GM12878 (cell line): ENCODE measurements around the gene CFAP299. TPM values are rescaled to one million over a fixed set of nuclear protein-coding genes. Genes with fewer than 3 reads are reported as not detected.

ENCODE experiments used
- ATAC-seq: fragments of 200-7000 bp; cut with Tn5 transposase; 3 replicates; pipeline ENCODE4 v1.9.1; 2020; ENCODE audit warnings: mild to moderate bottlenecking, moderate library complexity
- BruUV-seq: library from RNA; stranded (reverse); fragments of 400-500 nt; replicated peaks from 2 replicates; lab custom pipeline; 2021; lab: Mats Ljungman, UMichigan
- CTCF ChIA-PET: fragments of 300-600 bp; sonication (Branson Sonifier 250); formaldehyde crosslinking; extraction: SDS; loops from one replicate; lab custom pipeline; 2021; ENCODE audit warnings: inconsistent platforms; lab: Yijun Ruan, JAX
- POLR2A ChIA-PET: fragments of 350-600 bp; formaldehyde crosslinking; extraction: SDS; loops from one replicate; lab custom pipeline; 2021; ENCODE audit warnings: inconsistent platforms; lab: Charles Lee
- RAD21 ChIA-PET: fragments of 300-600 bp; sonication (Branson Sonifier 250); formaldehyde crosslinking; loops from one replicate; lab custom pipeline; 2023; ENCODE audit warnings: antibody characterized with exemption; ENCODE audit not compliant: unreplicated experiment; lab: Charles Lee
- SMC1A ChIA-PET: fragments of 300-600 bp; sonication (Branson Sonifier 250); formaldehyde crosslinking; loops from one replicate; lab custom pipeline; 2023; ENCODE audit not compliant: unreplicated experiment, uncharacterized antibody; lab: Charles Lee
- DNase-seq: peaks from one replicate; pipeline ENCODE4 v3.0.0-alpha.2; 2011; ENCODE audit warnings: low read depth, low spot score
- FAIRE-seq: peaks from 3 replicates; lab custom pipeline; 2011; peaks lifted over from hg19 to GRCh38; lab: Jason Lieb, UNC
- H2AFZ ChIP-seq: 2 replicates; pipeline ENCODE4 v1.6.0; 2011; ENCODE audit warnings: low read depth, low read length, control low read depth; ENCODE audit not compliant: control insufficient read depth
- H3K27ac ChIP-seq: 2 replicates; pipeline ENCODE4 v1.5.1; 2011; ENCODE audit warnings: control low read depth; ENCODE audit not compliant: control insufficient read depth, insufficient read depth
- H3K27me3 ChIP-seq, 2 experiments: replicated peaks in 1 of 2; 2 replicates each; pipeline versions ENCODE4 v1.6.0 to v1.6.1; 2011; ENCODE audit warnings: low read length in 1 of 2; ENCODE audit not compliant: control insufficient read depth in 2 of 2, insufficient read depth in 2 of 2
- H3K36me3 ChIP-seq, 2 experiments: 2 replicates each; pipeline ENCODE4 v1.5.1; 2011; ENCODE audit warnings: low read length in 1 of 2; ENCODE audit not compliant: control insufficient read depth in 2 of 2, insufficient read depth in 2 of 2
- H3K4me1 ChIP-seq: 2 replicates; pipeline ENCODE4 v1.6.1; 2011; ENCODE audit warnings: mild to moderate bottlenecking, low read length, moderate library complexity, mixed read lengths; ENCODE audit not compliant: control insufficient read depth, insufficient read depth
- H3K4me2 ChIP-seq: 2 replicates; pipeline ENCODE4 v1.6.0; 2011; ENCODE audit warnings: control low read depth; ENCODE audit not compliant: control insufficient read depth, insufficient read depth
- H3K4me3 ChIP-seq: fragments of 200-600 bp; sonication (generic); 2 replicates; pipeline ENCODE4 v1.5.1; 2016
- H3K79me2 ChIP-seq: 2 replicates; pipeline ENCODE4 v1.6.0; 2011; ENCODE audit warnings: low read length; ENCODE audit not compliant: control insufficient read depth, insufficient read depth
- H3K9ac ChIP-seq: 2 replicates; pipeline ENCODE4 v1.8.0; 2011; ENCODE audit warnings: low read length, control low read depth, mixed read lengths; ENCODE audit not compliant: control insufficient read depth, insufficient read depth
- H3K9me3 ChIP-seq: replicated peaks from 3 replicates; pipeline ENCODE4 v1.5.1; 2011; ENCODE audit warnings: mild to moderate bottlenecking, low read length; ENCODE audit not compliant: control insufficient read depth, insufficient read depth
- H4K20me1 ChIP-seq: 2 replicates; pipeline ENCODE4 v1.6.0; 2011; ENCODE audit not compliant: control insufficient read depth, insufficient read depth
- JUND ChIP-seq: IDR thresholded peaks from 2 replicates; pipeline ENCODE4 v1.6.1; 2012; ENCODE audit warnings: low read depth, mild to moderate bottlenecking, low read length, improper control_type of control experiment, moderate library complexity
- RAD21 ChIP-seq: IDR thresholded peaks from 2 replicates; pipeline ENCODE4 v1.6.1; 2011; ENCODE audit warnings: mild to moderate bottlenecking, low read depth, low read length, moderate library complexity; ENCODE audit not compliant: insufficient read depth
- WGBS: methylation state at CpG from one replicate; pipeline ENCODE4 v1.1.6; 2016; ENCODE audit warnings: low lambda C conversion rate; ENCODE audit not compliant: insufficient replicate concordance, insufficient coverage; ENCODE audit errors: missing lambda C conversion rate; 5-methylcytosine and 5-hydroxymethylcytosine counted together
- in situ Hi-C: fragments of 300-500 bp; cut with MboI; formaldehyde crosslinking; loops from 9 replicates; pipeline ENCODE4 v1.14.3; 2018; ENCODE audit warnings: mixed read lengths
- intact Hi-C: fragments of 100-400 bp; cut with micrococcal nuclease; formaldehyde crosslinking; loops from one replicate; pipeline ENCODE4 v1.14.2; 2022; ENCODE audit not compliant: unreplicated experiment
- polyA plus RNA-seq, 11 experiments: library from polyadenylated mRNA; depleted of rRNA in 4 of 11; unstranded in 6 of 11; stranded (reverse) in 5 of 11; fragments of >200 nt; fragmentation: Nextera tagmentation in 4 of 11; fragmentation: Illumina TruSeq in 1 of 11; extraction: Ambion mirVana in 4 of 11; extraction: Trizol in 1 of 11; gene quantifications; 1 replicate in 1 of 11; 2 replicates in 10 of 11; pipeline versions ENCODE4 v1.2.1 to v1.2.3, GENCODE V29; 2011 to 2016; ENCODE audit warnings: inconsistent platforms in 2 of 11, missing spikeins in 2 of 11, low read depth in 1 of 11
- total RNA-seq, 4 experiments: library from RNA; depleted of rRNA in 3 of 4; stranded (reverse); fragments of >200 nt in 3 of 4; fragmentation: Illumina TruSeq in 1 of 4; extraction: Trizol in 1 of 4; gene quantifications; 2 replicates each; pipeline versions ENCODE4 v1.2.1 to v1.2.3, GENCODE V29; 2013 to 2021
- TF ChIP-seq, protein P1 (sequence below), 3 experiments: IDR thresholded peaks in 2 of 3; conservative IDR thresholded peaks in 1 of 3; 2 replicates each; pipeline ENCODE4 v1.5.1; 2011; ENCODE audit warnings: low read depth in 3 of 3, low read length in 3 of 3, mild to moderate bottlenecking in 3 of 3, control low read depth in 2 of 3, moderate library complexity in 2 of 3, inconsistent platforms in 1 of 3, mixed read lengths in 1 of 3; ENCODE audit not compliant: control insufficient read depth in 2 of 3, insufficient read depth in 1 of 3; ENCODE audit errors: extremely low read depth in 1 of 3
- TF ChIP-seq, protein P2 (sequence below): fragments of 450-650 bp; IDR thresholded peaks from 2 replicates; pipeline ENCODE4 v1.6.1; 2016; ENCODE audit warnings: mild to moderate bottlenecking, moderate library complexity, borderline replicate concordance

CFAP299 gene
- total and polyA plus RNA-seq, 10 of the 15 experiments (the other 5 are each of a cell fraction or from before 2014, with no cell fraction given) = 0.06 to 0.34 TPM; not detected in 8

GRCh38 chr4:80592950-80593349, 257.4 kb downstream of the CFAP299 start:
- CTCF ChIA-PET = interaction anchor here (1.0 to 4.2 kb wide), 8 partner anchors 12 to 758 kb away, joined by 3 to 28 read pairs (median 4); no protein-coding TSS in a partner anchor

More at GRCh38 chr4:80592950-80593349, 257.4 kb downstream of the CFAP299 start:
- 4% methylated on average over 2 of the region's 2 CpGs for WGBS
- Histone ChIP-seq H3K4me1 (no peaks in the 10 kb centered on the region), H3K27ac (no peak overlapping the region), H3K36me3 (no peaks in the 10 kb centered on the region), H3K9me3 (no peaks in the 10 kb centered on the region), H3K9ac (no peak overlapping the region), H3K4me2 (no peak overlapping the region), H4K20me1 (no peaks in the 10 kb centered on the region), H3K79me2 (no peaks in the 10 kb centered on the region), H2AFZ (no peak overlapping the region), H3K27me3 (no peaks in the 10 kb centered on the region), H3K4me3 (no peak overlapping the region)
- ChIA-PET POLR2A (no interaction called here), SMC1A (interaction anchor here (0.6 to 2.2 kb wide), 4 partner anchors 18 to 460 kb away, joined by 3 to 12 read pairs (median 6); no protein-coding TSS in a partner anchor), RAD21 (no interaction called here)
- in situ Hi-C loops (no loop called here), intact Hi-C loops (no loop called here)
- TF ChIP-seq, protein P1, sequence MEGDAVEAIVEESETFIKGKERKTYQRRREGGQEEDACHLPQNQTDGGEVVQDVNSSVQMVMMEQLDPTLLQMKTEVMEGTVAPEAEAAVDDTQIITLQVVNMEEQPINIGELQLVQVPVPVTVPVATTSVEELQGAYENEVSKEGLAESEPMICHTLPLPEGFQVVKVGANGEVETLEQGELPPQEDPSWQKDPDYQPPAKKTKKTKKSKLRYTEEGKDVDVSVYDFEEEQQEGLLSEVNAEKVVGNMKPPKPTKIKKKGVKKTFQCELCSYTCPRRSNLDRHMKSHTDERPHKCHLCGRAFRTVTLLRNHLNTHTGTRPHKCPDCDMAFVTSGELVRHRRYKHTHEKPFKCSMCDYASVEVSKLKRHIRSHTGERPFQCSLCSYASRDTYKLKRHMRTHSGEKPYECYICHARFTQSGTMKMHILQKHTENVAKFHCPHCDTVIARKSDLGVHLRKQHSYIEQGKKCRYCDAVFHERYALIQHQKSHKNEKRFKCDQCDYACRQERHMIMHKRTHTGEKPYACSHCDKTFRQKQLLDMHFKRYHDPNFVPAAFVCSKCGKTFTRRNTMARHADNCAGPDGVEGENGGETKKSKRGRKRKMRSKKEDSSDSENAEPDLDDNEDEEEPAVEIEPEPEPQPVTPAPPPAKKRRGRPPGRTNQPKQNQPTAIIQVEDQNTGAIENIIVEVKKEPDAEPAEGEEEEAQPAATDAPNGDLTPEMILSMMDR (IDR thresholded peaks at IDR 0.05 in 2 of 3, conservative IDR thresholded peaks at IDR 0.05 in 1 of 3; ENCODE audit: control insufficient read depth in 2 of 3, extremely low read depth in 1 of 3, insufficient read depth in 1 of 3, low read depth in 3 of 3, low read length in 3 of 3) = peak; percentile 23 to 34 (median 25); a peak in 3 of 6 replicates
- TF ChIP-seq RAD21 = peak; percentile 43
- TF ChIP-seq, protein P2, sequence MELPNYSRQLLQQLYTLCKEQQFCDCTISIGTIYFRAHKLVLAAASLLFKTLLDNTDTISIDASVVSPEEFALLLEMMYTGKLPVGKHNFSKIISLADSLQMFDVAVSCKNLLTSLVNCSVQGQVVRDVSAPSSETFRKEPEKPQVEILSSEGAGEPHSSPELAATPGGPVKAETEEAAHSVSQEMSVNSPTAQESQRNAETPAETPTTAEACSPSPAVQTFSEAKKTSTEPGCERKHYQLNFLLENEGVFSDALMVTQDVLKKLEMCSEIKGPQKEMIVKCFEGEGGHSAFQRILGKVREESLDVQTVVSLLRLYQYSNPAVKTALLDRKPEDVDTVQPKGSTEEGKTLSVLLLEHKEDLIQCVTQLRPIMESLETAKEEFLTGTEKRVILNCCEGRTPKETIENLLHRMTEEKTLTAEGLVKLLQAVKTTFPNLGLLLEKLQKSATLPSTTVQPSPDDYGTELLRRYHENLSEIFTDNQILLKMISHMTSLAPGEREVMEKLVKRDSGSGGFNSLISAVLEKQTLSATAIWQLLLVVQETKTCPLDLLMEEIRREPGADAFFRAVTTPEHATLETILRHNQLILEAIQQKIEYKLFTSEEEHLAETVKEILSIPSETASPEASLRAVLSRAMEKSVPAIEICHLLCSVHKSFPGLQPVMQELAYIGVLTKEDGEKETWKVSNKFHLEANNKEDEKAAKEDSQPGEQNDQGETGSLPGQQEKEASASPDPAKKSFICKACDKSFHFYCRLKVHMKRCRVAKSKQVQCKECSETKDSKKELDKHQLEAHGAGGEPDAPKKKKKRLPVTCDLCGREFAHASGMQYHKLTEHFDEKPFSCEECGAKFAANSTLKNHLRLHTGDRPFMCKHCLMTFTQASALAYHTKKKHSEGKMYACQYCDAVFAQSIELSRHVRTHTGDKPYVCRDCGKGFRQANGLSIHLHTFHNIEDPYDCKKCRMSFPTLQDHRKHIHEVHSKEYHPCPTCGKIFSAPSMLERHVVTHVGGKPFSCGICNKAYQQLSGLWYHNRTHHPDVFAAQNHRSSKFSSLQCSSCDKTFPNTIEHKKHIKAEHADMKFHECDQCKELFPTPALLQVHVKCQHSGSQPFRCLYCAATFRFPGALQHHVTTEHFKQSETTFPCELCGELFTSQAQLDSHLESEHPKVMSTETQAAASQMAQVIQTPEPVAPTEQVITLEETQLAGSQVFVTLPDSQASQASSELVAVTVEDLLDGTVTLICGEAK = no peak
- TF ChIP-seq JUND = no peak
- peak; percentile 76 for ATAC-seq
- no peak for FAIRE-seq
- no TSS peak for BruUV-seq
- no peak for DNase-seq
